H9 (cell line): ENCODE measurements around the gene SPTBN4. TPM values are rescaled to one million over a fixed set of nuclear protein-coding genes. Genes with fewer than 3 reads are reported as not detected.

Experiments
- DNase-seq: peaks from one replicate; pipeline ENCODE4 v3.0.0-alpha.2; 2017
- H2AFZ ChIP-seq: one replicate; pipeline ENCODE4 v1.6.1; 2013; ENCODE audit warnings: mild to moderate bottlenecking, low read length, control low read depth, moderate library complexity
- H2AK5ac ChIP-seq: 2 replicates; pipeline ENCODE4 v1.6.1; 2013; ENCODE audit warnings: low read length, control low read depth, mixed read lengths; ENCODE audit not compliant: insufficient read length
- H2BK120ac ChIP-seq: one replicate; pipeline ENCODE4 v1.6.1; 2013; ENCODE audit warnings: low read depth, mild to moderate bottlenecking, low read length, control low read depth, inconsistent platforms; ENCODE audit not compliant: poor library complexity, severe bottlenecking
- H2BK12ac ChIP-seq: 2 replicates; pipeline ENCODE4 v1.6.1; 2013; ENCODE audit warnings: low read length, control low read depth, mixed read lengths, low read depth; ENCODE audit not compliant: insufficient read length
- H2BK15ac ChIP-seq: 2 replicates; pipeline ENCODE4 v1.6.1; 2013; ENCODE audit warnings: low read depth, low read length, control low read depth
- H2BK20ac ChIP-seq: one replicate; pipeline ENCODE4 v1.6.1; 2013; ENCODE audit warnings: low read depth, mild to moderate bottlenecking, low read length, control low read depth, inconsistent platforms; ENCODE audit not compliant: poor library complexity, severe bottlenecking
- H2BK5ac ChIP-seq: 2 replicates; pipeline ENCODE4 v1.6.1; 2013; ENCODE audit warnings: low read length, control low read depth, mixed read lengths; ENCODE audit not compliant: insufficient read length
- H3K14ac ChIP-seq: 2 replicates; pipeline ENCODE4 v1.6.1; 2013; ENCODE audit warnings: low read length, control low read depth; ENCODE audit not compliant: insufficient read depth
- H3K18ac ChIP-seq: 2 replicates; pipeline ENCODE4 v1.6.1; 2013; ENCODE audit warnings: low read depth, mild to moderate bottlenecking, mixed read lengths, low read length, control low read depth; ENCODE audit not compliant: insufficient read length
- H3K23ac ChIP-seq: 2 replicates; pipeline ENCODE4 v1.6.1; 2013; ENCODE audit warnings: low read length, control low read depth, mixed read lengths, low read depth; ENCODE audit not compliant: insufficient read length
- H3K23me2 ChIP-seq: 2 replicates; pipeline ENCODE4 v1.6.1; 2013; ENCODE audit warnings: low read depth, mild to moderate bottlenecking, mixed read lengths, low read length, control low read depth; ENCODE audit not compliant: insufficient read length, poor library complexity, severe bottlenecking
- H3K27ac ChIP-seq: 2 replicates; pipeline ENCODE4 v1.5.1; 2013; ENCODE audit warnings: low read length, control low read depth, mixed read lengths, low read depth; ENCODE audit not compliant: insufficient read length
- H3K27me3 ChIP-seq: 2 replicates; pipeline ENCODE4 v1.6.1; 2013; ENCODE audit warnings: low read length, control low read depth, inconsistent platforms; ENCODE audit not compliant: insufficient read depth
- H3K4ac ChIP-seq: 2 replicates; pipeline ENCODE4 v1.6.1; 2013; ENCODE audit warnings: low read depth, mild to moderate bottlenecking, control low read depth, inconsistent platforms, low read length, moderate library complexity
- H3K4me1 ChIP-seq: 2 replicates; pipeline ENCODE4 v1.6.1; 2013; ENCODE audit warnings: low read length, control low read depth, inconsistent platforms; ENCODE audit not compliant: insufficient read depth
- H3K4me2 ChIP-seq: 2 replicates; pipeline ENCODE4 v1.6.1; 2013; ENCODE audit warnings: low read length, control low read depth, mixed read lengths; ENCODE audit not compliant: insufficient read length, insufficient read depth
- H3K56ac ChIP-seq: 2 replicates; pipeline ENCODE4 v1.6.1; 2013; ENCODE audit warnings: low read depth, mild to moderate bottlenecking, mixed read lengths, low read length, control low read depth; ENCODE audit not compliant: insufficient read length
- H3K79me1 ChIP-seq: 2 replicates; pipeline ENCODE4 v1.6.1; 2013; ENCODE audit warnings: low read depth, mild to moderate bottlenecking, moderate library complexity, low read length, control low read depth, inconsistent platforms; ENCODE audit not compliant: insufficient read depth, poor library complexity, severe bottlenecking
- H3K79me2 ChIP-seq: 2 replicates; pipeline ENCODE4 v1.6.1; 2013; ENCODE audit warnings: low read length, control low read depth, inconsistent platforms; ENCODE audit not compliant: insufficient read depth
- H3K9ac ChIP-seq: 2 replicates; pipeline ENCODE4 v1.6.1; 2013; ENCODE audit warnings: low read length, control low read depth, mixed read lengths; ENCODE audit not compliant: insufficient read length; ENCODE audit errors: extremely low read depth
- H3K9me3 ChIP-seq: one replicate; pipeline ENCODE4 v1.6.1; 2013; ENCODE audit warnings: low read depth, low read length, inconsistent platforms; ENCODE audit not compliant: control insufficient read depth
- H3T11ph ChIP-seq: one replicate; pipeline ENCODE4 v1.6.1; 2013; ENCODE audit warnings: mild to moderate bottlenecking, low read length, control low read depth, inconsistent platforms
- H4K20me1 ChIP-seq: one replicate; pipeline ENCODE4 v1.6.1; 2013; ENCODE audit not compliant: control insufficient read depth, insufficient read length, insufficient read depth
- H4K5ac ChIP-seq: 2 replicates; pipeline ENCODE4 v1.6.1; 2013; ENCODE audit warnings: low read depth, mild to moderate bottlenecking, mixed read lengths, low read length, control low read depth; ENCODE audit not compliant: insufficient read length
- H4K8ac ChIP-seq: replicated peaks from 2 replicates; pipeline ENCODE4 v1.6.1; 2013; ENCODE audit warnings: low read length, control low read depth, mixed read lengths, low read depth; ENCODE audit not compliant: insufficient read length
- H4K91ac ChIP-seq: 2 replicates; pipeline ENCODE4 v1.6.1; 2013; ENCODE audit warnings: low read depth, mild to moderate bottlenecking, moderate library complexity, mixed read lengths, low read length, control low read depth; ENCODE audit not compliant: insufficient read length
- H3K27ac Mint-ChIP-seq, 3 experiments: 2 replicates in 2 of 3; 3 replicates in 1 of 3; pipeline ENCODE4 v1.8.0; 2020 to 2021; ENCODE audit warnings: mixed read lengths in 3 of 3, mild to moderate bottlenecking in 1 of 3, moderate library complexity in 1 of 3
- H3K27me3 Mint-ChIP-seq: 2 replicates; pipeline ENCODE4 v1.8.0; 2021; ENCODE audit warnings: low read depth, mild to moderate bottlenecking, moderate library complexity, mixed read lengths
- H3K36me3 Mint-ChIP-seq, 3 experiments: 2 replicates in 2 of 3; 3 replicates in 1 of 3; pipeline ENCODE4 v1.8.0; 2020 to 2021; ENCODE audit warnings: low read depth in 3 of 3, mixed read lengths in 3 of 3; ENCODE audit not compliant: insufficient read depth in 1 of 3
- H3K4me1 Mint-ChIP-seq, 2 experiments: 2 replicates each; pipeline ENCODE4 v1.8.0; 2020; ENCODE audit warnings: mixed read lengths in 2 of 2
- H3K4me3 Mint-ChIP-seq, 2 experiments: 2 replicates in 1 of 2; 3 replicates in 1 of 2; pipeline ENCODE4 v1.8.0; 2020 to 2021; ENCODE audit warnings: mild to moderate bottlenecking in 2 of 2, mixed read lengths in 2 of 2, moderate library complexity in 1 of 2
- H3K9me3 Mint-ChIP-seq, 2 experiments: 2 replicates in 1 of 2; 3 replicates in 1 of 2; pipeline ENCODE4 v1.8.0; 2020; ENCODE audit warnings: mild to moderate bottlenecking in 2 of 2, mixed read lengths in 2 of 2, moderate library complexity in 1 of 2
- CTCF ChIP-seq: fragments of 200-600 bp; sonication (generic); conservative IDR thresholded peaks from 3 replicates; pipeline ENCODE4 v1.8.0; 2021; ENCODE audit warnings: antibody characterized with exemption, mild to moderate bottlenecking
- WGBS: extraction: QIAGEN DNeasy Blood & Tissue Kit; methylation state at CpG from one replicate; pipeline ENCODE4 v1.1.7; 2013; ENCODE audit warnings: missing lambda C conversion rate, low lambda C conversion rate, mixed read lengths; ENCODE audit not compliant: insufficient read length; ENCODE audit errors: extremely low coverage; 5-methylcytosine and 5-hydroxymethylcytosine counted together
- total RNA-seq: library from RNA; stranded (reverse); gene quantifications from 2 replicates; pipeline ENCODE4 v1.2.1, GENCODE V29; 2021

SPTBN4 gene
- total RNA-seq, 1 experiment from 2014 or later: 2.9 TPM

GRCh38 chr19:40592170-40592569 is 125.4 kb downstream of the SPTBN4 start:
- Histone ChIP-seq H2BK120ac (no peak overlapping the region), H3K27ac (no peak overlapping the region), H3K79me2 (no peaks in the 10 kb centered on the region), H2AFZ (no peak overlapping the region), H3K4me1 (peaks cover 3% of the 10 kb centered on the region; the same call in 1 of the 2 replicates), H3K4me2 (no peak overlapping the region), H2BK15ac (no peak overlapping the region), H4K91ac (no peak overlapping the region), H3K9me3 (no peaks in the 10 kb centered on the region), H4K8ac (no peak overlapping the region), H3K23me2 (peaks cover 9% of the 10 kb centered on the region), H3K14ac (no peak overlapping the region), H2BK20ac (no peak overlapping the region), H3K27me3 (no peaks in the 10 kb centered on the region; the same call in 1 of the 2 replicates), H3K4ac (no peak overlapping the region), H3K23ac (no peak overlapping the region), H3K9ac (no peak overlapping the region), H2BK12ac (no peak overlapping the region), H4K5ac (no peak overlapping the region), H2AK5ac (no peak overlapping the region), H4K20me1 (no peaks in the 10 kb centered on the region), H3K79me1 (no peaks in the 10 kb centered on the region), H3T11ph (no peak overlapping the region), H3K18ac (no peak overlapping the region), H3K56ac (no peak overlapping the region), H2BK5ac (no peak overlapping the region)
- TF ChIP-seq CTCF: no peak
- WGBS: no CpG with 5 or more reads among the region's 4 CpGs
- Mint-ChIP-seq H3K27me3 (peaks cover 21% of the 10 kb centered on the region), H3K27ac (0 out of 7 replicates have a peak overlapping the region, but pooled peaks of 1 of the 3 experiments have one; percentile 44), H3K36me3 (peaks cover 7 to 37% (median 17%) of the 10 kb centered on the region in 3 experiments; a peak in 6 of 7 replicates), H3K4me3 (no peak overlapping the region), H3K9me3 (no peaks in the 10 kb centered on the region), H3K4me1 (peaks cover 10 to 23% of the 10 kb centered on the region in 2 experiments)
- DNase-seq: peak; percentile 64
